ENCODE results near the gene LIN28A.

The LIN28A gene

GRCh38 chr1:26388791-26389445, 21.7 kb upstream of the LIN28A start:
- no peak for DNase-seq

DNA sequence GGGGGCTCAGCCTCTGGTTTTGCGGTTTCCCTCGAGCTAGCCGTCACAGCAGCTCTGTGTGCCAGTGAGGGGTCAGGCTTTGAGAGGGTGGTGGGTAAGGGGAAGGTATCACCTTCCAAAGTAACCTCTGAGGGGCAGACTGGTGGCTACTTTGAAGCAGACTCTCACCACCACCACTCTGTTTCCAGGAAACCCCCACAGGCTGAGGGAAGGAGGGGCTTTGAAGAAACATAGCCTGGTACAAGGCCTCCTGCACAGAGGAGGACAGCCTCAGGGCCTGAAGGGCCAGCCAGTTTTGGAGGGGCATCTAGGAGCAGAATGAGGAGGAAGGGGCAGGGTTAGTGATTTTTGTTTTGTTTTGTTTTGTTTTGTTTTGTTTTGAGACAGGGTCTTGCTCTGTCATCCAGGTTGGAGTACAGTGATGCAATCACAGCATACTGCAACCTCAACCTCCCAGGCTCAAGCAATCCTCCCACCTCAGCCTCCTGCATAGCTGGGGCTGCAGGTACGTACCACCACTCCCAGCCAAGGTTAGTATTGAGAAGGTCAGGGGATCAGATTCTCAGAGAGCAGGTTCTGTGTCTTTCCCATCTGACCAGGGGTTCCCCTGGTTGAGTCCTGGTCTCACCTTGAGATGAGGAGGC, 20.9 kb upstream of the LIN28A start:
- no peak for DNase-seq

GRCh38 chr1:26391450-26391849, 19.2 kb upstream of the LIN28A start:
- peak; percentile 41 for DNase-seq

- DNase-seq: no peak
These were observed 14.9 kb upstream of the LIN28A start for GRCh38 chr1:26395754-26396153.

GRCh38 chr1:26399034-26399433, 11.6 kb upstream of the LIN28A start:
- no peak for DNase-seq

GRCh38 chr1:26401891-26402290, 8.7 kb upstream of the LIN28A start:
- DNase-seq: no peak

DNA sequence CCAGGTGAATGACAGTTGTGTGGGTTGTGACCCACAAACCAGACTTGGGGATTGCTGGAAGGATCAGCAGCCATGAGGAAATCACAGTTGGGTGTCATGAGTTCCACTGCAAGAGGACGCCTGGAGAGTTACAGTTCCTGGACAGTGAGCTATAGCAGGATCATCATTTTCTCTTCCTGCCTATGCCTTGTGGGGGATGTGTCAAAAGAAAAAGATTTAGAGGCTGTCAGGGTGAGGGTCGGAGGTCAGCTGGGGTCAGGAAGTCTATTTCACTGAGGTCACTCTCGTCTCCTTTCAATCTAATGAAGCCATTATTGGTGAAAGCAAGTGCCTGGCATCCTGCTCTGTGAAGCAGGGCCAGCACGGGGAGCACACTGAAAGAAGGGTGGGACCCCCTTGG, 7.0 kb upstream of the LIN28A start:
- DNase-seq: no peak

GRCh38 chr1:26404641-26405040, 6.0 kb upstream of the LIN28A start:
- DNase-seq: no peak

GRCh38 chr1:26405281-26405915, 5.2 kb upstream of the LIN28A start:
- no peak for DNase-seq

DNA sequence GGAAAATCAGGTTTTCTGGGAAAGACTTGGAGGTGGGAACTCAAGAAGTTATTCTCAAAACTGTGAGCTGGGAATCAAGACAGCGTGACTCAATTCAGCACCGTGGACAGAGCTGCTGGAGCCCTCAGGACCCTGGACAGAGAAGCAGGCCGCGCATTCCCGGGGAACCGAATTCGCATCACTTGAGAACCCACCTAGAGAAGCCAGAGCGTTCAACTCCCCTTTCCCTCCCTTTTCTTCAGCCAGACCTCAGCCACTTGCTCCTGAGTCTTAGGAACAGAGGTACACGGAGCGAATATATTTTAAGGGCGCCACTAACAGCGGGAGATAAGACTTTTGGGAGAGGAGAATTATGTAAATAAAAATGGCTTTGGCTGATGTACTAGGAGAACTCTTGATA, 2.0 kb upstream of the LIN28A start:
- peak; percentile 63 for DNase-seq

GRCh38 chr1:26409191-26409807, 1.3 kb upstream of the LIN28A start:
- DNase-seq: no peak

GRCh38 chr1:26411624-26412074, 1.0 kb downstream of the LIN28A start:
- no peak for DNase-seq

GRCh38 chr1:26412180-26412840, 1.7 kb downstream of the LIN28A start:
- DNase-seq: no peak

GRCh38 chr1:26413031-26413430, 2.4 kb downstream of the LIN28A start:
- DNase-seq: no peak

DNA sequence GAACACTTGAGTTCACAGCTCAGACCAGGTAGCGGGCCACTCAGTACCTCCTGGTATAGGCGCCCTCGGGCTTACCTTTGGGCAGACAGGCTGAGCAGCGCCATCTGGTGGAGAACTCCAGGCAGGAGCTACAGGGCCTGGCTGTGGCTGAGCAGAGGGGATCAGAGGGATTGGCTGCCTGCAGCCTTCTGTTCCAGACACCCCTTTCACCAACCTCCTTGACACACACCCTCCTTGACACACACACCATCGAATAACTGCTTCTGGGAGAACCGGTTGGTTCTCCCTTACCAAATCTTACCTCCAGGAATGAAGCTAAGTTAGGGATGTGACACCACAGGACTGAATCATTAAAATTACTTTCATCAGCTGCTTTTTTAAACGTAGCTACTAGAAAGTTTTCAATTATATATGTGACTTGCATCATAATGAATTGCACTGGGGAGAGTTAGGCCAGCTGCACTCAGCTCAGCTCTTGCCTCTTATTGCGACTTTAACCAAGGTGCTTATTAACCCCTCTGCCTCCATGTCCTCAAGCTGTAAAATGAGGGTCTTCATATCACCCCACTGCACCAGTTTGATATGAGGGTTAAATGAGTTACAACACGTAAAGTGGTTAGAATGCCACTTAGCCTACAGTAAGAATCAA, 6.6 kb downstream of the LIN28A start:
- peak; percentile 79 for DNase-seq

GRCh38 chr1:26418865-26419349, 8.3 kb downstream of the LIN28A start:
- DNase-seq: no peak

- no peak for DNase-seq
These were observed 8.9 kb downstream of the LIN28A start for GRCh38 chr1:26419494-26419893.

DNA sequence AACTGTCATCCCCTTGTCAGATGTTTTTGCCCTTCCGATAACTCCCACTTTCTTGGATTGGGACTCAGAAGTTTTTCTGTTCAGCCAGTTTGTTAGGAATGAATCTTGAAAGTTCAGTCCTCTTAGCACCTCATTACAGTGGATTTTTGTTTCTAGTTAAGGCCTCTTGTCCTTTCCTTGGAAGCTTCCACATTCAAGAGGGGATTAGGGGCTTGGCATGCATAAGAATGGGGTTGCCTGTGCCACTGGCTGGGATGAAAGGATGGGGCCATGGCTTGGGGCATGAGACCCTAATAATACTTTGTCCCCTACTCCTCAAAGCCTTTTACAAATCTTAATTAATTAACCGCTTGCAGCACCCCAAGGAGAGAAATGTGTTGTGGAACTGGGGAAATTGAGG, 19.1 kb downstream of the LIN28A start:
- DNase-seq: no peak

GRCh38 chr1:26431979-26432695, 21.5 kb downstream of the LIN28A start, which contains the start of gene DHDDS:
TSS of gene DHDDS (plus strand) at chr1:26432321. CDS start at chr1:26432946, 625 bp downstream.
- DNase-seq: peak; percentile 98

- no peak for DNase-seq
These were observed 22.2 kb downstream of the LIN28A start for GRCh38 chr1:26432793-26433192.

- DNase-seq: no peak
These were observed 23.6 kb downstream of the LIN28A start for GRCh38 chr1:26434161-26434752.

All from CD4-positive, alpha-beta T cell treated with Interleukin-15 for 1 hour (primary cell).